Left ventricle myocardium inferior (tissue), 1 donor: ENCODE results near the gene ZNF594. TPM values are rescaled to one million over a fixed set of nuclear protein-coding genes. Genes with fewer than 3 reads are reported as not detected.

Source experiments
- DNase-seq: peaks from one replicate; pipeline ENCODE4 v3.0.0-alpha.2; 2020
- H3K27ac ChIP-seq: fragments of 200-600 bp; replicated peaks from 2 replicates; pipeline ENCODE4 v1.8.0; 2021
- H3K27me3 ChIP-seq: fragments of 200-600 bp; 2 replicates; pipeline ENCODE4 v1.8.0; 2021; ENCODE audit warnings: low read depth
- H3K36me3 ChIP-seq: fragments of 200-600 bp; 2 replicates; pipeline ENCODE4 v1.8.0; 2021
- H3K4me1 ChIP-seq: fragments of 200-600 bp; 2 replicates; pipeline ENCODE4 v1.8.0; 2021
- H3K4me3 ChIP-seq: fragments of 200-600 bp; 2 replicates; pipeline ENCODE4 v1.8.0; 2021; ENCODE audit warnings: mild to moderate bottlenecking, moderate library complexity
- H3K9me3 ChIP-seq: fragments of 200-600 bp; replicated peaks from 2 replicates; pipeline ENCODE4 v1.8.0; 2021
- CTCF ChIP-seq: fragments of 200-600 bp; IDR thresholded peaks from 2 replicates; pipeline ENCODE4 v1.8.0; 2021; ENCODE audit warnings: antibody characterized with exemption, mild to moderate bottlenecking, borderline replicate concordance
- intact Hi-C: fragments of 100-400 bp; cut with micrococcal nuclease; formaldehyde crosslinking; loops from one replicate; pipeline ENCODE4 v1.11.0; 2022
- total RNA-seq: library from RNA; stranded (reverse); fragmentation: NEBNext Ultra II Directional; extraction: Animal tissue kit (Norgen Biotek cat#: 25700); gene quantifications from one replicate; pipeline ENCODE4 v1.2.1, GENCODE V29; 2021
- donor health status: DM: no; HTN: yes; CAD: no; lungs with severe emphysema.

ZNF594 gene
- total RNA-seq, 1 donor from 2014 or later = 7.7 TPM

GRCh38 chr17:5203908-5204294 lies 12.2 kb upstream of the ZNF594 start:
- intact Hi-C loops = no loop called here
- no peak for TF ChIP-seq CTCF

GRCh38 chr17:5203178-5203907 lies 11.7 kb upstream of the ZNF594 start:
- DNase-seq = no peak
- Histone ChIP-seq H3K4me1 (no peaks in the 10 kb centered on the region), H3K27me3 (no peaks in the 10 kb centered on the region), H3K27ac (no peak overlapping the region), H3K4me3 (no peak overlapping the region), H3K9me3 (no peaks in the 10 kb centered on the region), H3K36me3 (no peaks in the 10 kb centered on the region)
- intact Hi-C loops = no loop called here
- no peak for TF ChIP-seq CTCF

More at GRCh38 chr17:5203908-5204294, 12.2 kb upstream of the ZNF594 start:
- Histone ChIP-seq H3K27me3 (no peaks in the 10 kb centered on the region), H3K4me1 (no peaks in the 10 kb centered on the region), H3K4me3 (no peak overlapping the region), H3K27ac (no peak overlapping the region), H3K36me3 (no peaks in the 10 kb centered on the region), H3K9me3 (no peaks in the 10 kb centered on the region)
- no peak for DNase-seq

GRCh38 chr17:5201011-5201410 lies 9.3 kb upstream of the ZNF594 start:
- Histone ChIP-seq H3K27me3 (no peaks in the 10 kb centered on the region), H3K4me1 (no peaks in the 10 kb centered on the region), H3K27ac (no peak overlapping the region), H3K4me3 (no peak overlapping the region), H3K36me3 (no peaks in the 10 kb centered on the region), H3K9me3 (no peaks in the 10 kb centered on the region)
- intact Hi-C loops = no loop called here
- no peak for TF ChIP-seq CTCF
- no peak for DNase-seq

GRCh38 chr17:5200360-5200759 lies 8.7 kb upstream of the ZNF594 start:
- DNase-seq = no peak
- Histone ChIP-seq H3K36me3 (no peaks in the 10 kb centered on the region), H3K4me3 (no peak overlapping the region), H3K9me3 (no peaks in the 10 kb centered on the region), H3K27ac (no peak overlapping the region), H3K27me3 (no peaks in the 10 kb centered on the region), H3K4me1 (no peaks in the 10 kb centered on the region)
- intact Hi-C loops = no loop called here
- TF ChIP-seq CTCF = no peak

- Histone ChIP-seq H3K9me3 (no peaks in the 10 kb centered on the region), H3K36me3 (no peaks in the 10 kb centered on the region), H3K4me1 (no peaks in the 10 kb centered on the region), H3K27ac (no peak overlapping the region), H3K4me3 (no peak overlapping the region), H3K27me3 (no peaks in the 10 kb centered on the region)
- intact Hi-C loops = no loop called here
- TF ChIP-seq CTCF = no peak
- DNase-seq = no peak
Measured at GRCh38 chr17:5198472-5198871, 6.8 kb upstream of the ZNF594 start.
